ENCODE measurements around the gene MARCKSL1.

- no peak for TF ChIP-seq CTCF (optimal IDR thresholded peaks at IDR 0.05 in 1 of 3, IDR thresholded peaks at IDR 0.05 in 1 of 3, conservative IDR thresholded peaks at IDR 0.05 in 1 of 3; ENCODE audit: extremely low read depth in 1 of 3, insufficient read depth in 2 of 3, low read length in 3 of 3)
- no peak for TF ChIP-seq EZH2 (IDR thresholded peaks at IDR 0.05; ENCODE audit: low read length)
Measured at GRCh38 chr1:32335535-32335789, 571 bp downstream of the MARCKSL1 start.
